Hematopoietic multipotent progenitor cell treated with erythropoietin and hydrocortisone succinate and interleukin-3 and kit ligand, for 8 days (in vitro differentiated cells): ENCODE results near the gene RAB42.
A peak's percentile ranks its signal among the peaks of the same experiment; 100 is the strongest.
"Not testable (repeated sequence)": the region's sequence is repeated elsewhere in the genome, so short reads cannot be mapped to it uniquely, and the experiment has no call there.

Experiments
- DNase-seq: peaks from one replicate; pipeline ENCODE4 v3.0.0-alpha.2; 2015

RAB42 gene

DNA sequence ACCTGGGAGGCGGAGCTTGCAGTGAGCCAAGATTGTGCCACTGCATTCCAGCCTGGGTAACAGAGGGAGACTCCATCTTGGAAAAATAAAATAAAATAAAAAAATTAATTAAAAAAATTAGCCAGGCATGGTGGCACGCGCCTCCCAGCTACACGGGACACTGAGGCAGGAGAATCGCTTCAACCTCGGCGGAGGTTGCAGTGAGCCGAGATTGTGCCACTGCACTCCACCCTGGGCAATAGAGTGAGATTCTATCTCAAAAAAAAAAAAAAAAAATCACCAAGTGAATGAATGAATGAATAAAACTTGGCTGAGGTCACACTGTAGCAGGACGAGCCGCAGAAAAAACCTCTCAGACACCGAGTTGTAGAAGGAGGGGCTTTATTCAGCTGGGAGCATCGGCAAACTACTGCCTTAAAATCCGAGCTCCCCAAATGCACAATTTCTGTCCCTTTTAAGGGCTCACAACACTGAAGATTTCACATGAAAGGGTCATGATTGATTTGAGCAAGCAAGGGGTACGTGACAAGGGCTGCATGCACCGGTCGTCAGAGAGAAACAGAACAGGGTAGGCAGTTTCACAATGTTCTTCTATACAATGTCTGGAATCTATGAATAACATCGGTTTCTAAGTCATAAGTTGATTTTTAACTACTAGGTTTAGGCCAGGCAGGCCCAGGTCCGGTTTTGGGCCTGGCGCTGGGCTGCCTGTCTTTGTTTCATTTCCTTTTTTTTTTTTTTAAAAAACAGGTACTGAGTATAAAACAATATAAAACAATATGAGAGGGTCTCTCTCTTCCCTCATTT is 5.3 kb upstream of the RAB42 start:
- DNase-seq, result not testable (repeated sequence)

DNA sequence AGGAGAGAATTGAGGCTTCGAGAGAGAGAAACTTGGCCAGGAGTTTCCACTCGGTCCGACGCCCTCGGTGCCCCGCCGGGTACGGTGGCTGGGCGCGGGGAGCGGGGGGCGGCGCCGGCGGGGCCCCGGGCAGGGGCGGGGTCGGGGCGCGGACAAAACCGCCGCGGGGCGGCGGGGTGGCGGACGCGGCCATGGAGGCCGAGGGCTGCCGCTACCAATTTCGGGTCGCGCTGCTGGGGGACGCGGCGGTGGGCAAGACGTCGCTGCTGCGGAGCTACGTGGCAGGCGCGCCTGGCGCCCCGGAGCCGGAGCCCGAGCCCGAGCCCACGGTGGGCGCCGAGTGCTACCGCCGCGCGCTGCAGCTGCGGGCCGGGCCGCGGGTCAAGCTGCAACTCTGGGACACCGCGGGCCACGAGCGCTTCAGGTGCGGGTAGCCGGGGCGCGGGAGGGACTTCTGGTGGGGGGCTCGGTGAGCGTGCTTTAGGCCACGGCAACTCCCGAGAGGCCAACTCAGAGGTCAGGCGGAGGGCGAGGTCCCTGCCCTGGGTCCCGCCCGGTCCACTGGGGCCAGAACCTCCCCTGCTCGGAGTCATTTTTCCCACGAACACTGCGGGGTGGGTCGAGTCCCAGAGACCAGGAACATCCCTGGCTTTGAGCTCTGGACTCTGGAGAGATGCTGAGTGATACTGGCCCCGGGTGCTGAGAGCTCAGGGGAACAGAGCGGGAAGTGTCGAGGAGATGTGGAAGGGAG is 431 bp downstream of the RAB42 start:
- no peak for DNase-seq

DNA sequence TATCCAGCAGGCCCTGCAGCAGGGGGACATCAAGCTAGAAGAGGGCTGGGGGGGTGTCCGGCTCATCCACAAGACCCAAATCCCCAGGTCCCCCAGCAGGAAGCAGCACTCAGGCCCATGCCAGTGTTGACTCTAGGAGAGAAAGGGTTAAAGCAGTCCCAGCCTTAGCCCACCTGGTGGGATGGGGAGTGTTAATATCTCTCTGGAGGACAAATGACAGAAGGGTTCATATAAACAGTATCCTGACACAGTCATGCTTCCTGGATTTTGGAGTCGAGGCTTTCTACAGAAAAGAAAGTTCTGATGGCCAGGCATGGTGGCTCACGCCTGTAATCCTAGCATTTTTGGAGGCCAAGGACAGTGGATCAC is 1.9 kb downstream of the RAB42 start:
- not testable (repeated sequence) for DNase-seq

DNA sequence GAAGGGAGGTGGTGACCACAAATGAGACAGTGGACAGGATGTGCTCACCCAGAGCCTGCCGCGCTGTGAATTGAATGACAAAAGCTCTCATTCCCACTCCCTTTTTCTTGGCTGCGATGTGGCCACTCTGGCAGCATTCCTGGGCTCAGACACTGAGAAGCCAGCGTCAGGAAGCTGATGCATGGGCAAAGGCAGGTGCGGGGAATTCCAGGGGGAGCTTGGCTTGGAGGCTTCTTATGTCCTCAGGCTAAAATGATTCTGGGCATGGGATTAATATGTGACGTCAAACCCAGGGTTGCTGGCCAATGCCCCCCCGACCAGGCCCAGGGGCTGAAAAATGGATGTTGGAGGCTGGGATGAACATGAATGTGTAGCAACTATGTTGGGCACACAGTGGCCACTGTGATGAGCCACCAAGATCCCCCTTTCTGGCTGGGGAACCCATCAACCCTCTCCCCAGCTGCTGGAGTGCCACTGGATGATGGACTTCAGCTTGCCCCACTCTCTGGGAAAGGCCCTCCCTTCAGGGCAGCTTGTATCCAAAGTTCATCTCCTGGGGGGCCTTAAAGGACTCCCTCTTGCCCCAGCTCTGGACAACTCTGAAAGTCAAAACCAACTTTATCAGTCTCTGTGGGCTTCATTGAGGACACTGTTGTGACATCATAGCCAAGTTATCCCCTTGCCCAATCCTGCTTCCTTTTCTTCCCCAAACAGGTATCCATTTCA is 2.8 kb downstream of the RAB42 start:
- DNase-seq, result not testable (repeated sequence)

DNA sequence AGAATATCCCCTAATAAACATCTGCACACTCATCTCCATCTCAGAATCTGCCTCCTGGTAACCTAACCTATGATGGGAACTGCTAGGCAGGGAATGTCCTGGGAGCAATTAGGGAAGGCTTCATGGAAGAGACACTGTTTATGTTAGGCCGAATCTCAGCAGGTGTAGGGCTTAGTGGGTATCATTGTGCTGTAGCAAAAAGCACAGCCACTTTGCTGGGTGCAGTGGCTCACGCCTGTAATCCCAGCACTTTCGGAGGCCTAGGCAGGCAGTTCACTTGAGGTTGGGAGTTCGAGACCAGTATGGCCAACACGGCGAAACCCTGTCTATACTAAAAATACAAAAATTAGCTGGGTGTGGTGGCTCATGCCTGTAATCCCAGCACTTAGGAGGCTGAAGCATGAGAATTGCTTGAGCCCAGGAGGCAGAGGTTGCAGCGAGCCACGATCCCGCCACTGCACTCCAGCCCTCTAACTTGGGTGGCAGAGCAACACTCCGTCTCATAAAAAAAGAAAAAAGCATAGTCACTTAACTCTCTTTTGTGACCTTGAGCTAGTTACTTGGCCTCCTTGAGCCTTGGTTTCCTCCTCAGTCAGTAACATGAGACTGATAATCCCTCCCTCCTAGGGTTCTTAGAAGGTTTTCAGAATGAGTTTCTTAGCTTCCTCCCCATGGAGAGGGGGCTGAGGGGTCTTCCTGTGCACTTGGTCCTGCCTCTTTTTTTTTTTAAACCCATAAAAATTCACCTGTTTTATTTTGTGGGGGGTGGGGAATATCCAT is 3.5 kb downstream of the RAB42 start:
- no peak for DNase-seq

DNA sequence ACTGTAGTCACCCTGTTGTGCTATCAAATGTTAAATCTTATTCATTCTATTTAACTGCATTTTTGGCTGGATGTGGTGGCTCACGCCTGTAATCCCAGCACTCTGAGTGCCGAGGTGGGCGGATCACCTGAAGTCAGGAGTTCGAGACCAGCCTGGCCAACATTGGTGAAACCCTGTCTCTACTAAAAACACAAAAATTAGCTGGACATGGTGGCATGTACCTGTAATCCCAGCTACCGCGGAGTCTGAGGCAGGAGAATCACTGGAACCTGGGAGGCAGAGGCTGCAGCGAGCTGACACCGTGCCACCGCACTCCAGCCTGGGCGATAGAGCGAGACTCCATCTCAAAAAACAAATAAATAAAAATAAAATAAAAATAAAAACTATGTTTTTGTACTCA is 4.2 kb downstream of the RAB42 start:
- not testable (repeated sequence) for DNase-seq

DNA sequence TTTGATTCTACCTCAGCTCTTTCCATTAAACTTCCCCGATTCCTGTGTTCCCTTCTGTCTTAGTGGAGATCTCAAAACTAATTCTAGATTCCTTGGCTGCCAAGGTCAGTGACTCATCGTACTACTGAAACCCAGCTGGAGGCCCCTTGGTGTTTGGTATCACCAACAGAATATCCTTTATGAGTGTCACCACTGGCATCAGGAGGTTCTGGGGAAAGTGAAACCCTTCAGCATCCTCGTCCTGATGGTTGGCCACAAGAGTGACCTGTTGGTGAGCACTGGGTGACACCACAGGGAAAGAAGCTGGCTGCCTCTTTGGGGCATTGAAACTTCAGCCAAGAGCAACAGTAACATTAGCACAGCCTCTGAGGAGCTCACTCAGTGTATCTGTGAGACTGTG is 9.6 kb downstream of the RAB42 start:
- DNase-seq, result no peak

DNA sequence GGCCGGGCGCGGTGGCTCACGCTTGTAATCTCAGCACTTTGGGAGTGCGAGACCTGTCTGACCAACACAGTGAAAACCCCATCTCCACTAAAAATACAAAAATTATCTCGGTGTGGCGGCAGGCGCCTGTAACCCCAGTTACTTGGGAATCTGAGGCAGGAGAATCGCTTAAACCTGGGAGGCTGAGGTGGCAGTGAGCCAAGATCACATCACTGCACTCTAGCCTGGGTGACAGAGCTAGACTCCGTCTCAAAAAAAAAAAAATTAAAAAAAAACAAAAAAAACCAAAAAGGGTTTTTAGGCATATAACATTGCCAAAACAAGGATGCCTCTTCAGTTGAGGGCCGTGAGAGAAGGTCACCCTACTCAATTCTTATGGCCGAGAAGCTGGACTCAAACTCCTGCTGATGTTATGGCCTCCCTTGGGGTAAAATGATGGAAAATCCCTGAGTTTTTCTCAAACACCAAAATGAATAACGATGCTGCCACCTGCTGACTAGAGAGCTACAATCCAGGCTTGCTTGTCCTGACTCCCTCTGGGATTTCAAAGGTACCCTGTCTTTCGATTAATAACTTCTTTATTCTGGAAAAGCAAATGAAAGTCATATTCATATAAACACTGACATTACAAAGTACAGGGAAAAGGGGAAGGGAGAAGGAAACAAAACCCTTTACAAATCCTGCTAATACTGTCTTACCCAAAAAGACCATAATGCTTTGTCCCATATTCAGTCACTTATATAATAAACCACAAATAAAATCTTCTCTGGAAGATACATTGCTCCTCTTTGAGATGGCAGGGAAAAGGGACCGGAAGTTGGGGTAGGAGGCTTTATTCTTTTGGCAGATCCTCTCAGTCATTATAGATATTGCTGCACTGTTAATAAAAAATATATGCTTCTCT is 10.7 kb downstream of the RAB42 start:
- DNase-seq, result peak; percentile 81

DNA sequence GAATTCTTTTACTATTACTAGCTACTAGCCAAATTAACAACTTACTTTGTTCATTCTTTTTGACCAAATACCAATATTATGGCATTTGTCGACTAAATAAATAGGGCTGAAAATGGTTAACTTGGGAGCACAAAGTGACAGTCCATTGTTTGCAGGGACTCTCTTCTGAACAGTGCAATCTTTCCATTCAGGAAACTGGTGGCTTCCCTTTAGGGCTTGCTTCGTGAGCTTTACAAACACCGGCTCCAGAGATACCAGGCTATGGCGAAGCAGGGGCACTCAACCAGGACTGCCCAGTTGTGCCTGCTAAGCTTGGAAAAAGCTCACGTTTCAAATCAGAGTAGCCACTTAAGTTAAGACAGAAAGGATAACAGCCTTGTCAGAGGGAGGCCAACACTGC is 12.3 kb downstream of the RAB42 start:
- no peak for DNase-seq

DNA sequence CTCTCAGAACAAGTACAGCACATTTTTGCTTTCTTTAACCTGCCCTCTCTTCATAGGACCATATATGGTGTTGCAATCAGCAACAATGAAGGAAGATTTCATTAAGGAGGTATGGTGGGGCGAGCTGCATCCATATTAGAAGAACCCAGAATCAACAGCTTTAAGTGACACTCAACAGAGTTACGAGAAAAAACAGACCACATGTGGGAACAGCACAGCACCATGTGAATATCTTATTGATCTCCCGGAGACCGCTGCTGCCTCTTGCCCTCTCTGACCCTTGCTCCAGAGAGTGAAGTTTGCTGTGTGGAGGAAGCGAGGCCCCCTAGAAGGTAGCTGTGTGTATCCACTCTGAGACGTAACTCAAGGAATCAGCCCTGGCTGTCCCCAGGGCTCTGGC is 12.9 kb downstream of the RAB42 start:
- no peak for DNase-seq

DNA sequence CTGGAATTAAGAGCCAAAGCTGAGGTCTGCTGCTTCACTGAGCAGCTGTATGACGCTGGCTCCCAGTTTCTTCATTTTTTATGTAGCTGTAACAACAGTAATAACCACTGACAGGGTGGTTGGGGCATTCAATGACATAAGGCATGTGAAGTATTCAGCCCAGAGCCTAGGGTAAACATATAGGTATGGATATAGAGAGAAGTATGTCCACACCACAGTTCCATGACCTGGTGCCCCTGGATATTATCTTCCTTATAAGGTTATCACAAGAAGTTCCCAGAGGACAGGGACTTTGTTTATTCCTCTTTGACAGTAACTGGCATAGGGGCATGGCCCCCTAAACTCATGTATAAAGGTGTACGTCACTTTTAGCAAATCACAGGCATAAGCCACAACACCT is 14.7 kb downstream of the RAB42 start:
- DNase-seq, result no peak

DNA sequence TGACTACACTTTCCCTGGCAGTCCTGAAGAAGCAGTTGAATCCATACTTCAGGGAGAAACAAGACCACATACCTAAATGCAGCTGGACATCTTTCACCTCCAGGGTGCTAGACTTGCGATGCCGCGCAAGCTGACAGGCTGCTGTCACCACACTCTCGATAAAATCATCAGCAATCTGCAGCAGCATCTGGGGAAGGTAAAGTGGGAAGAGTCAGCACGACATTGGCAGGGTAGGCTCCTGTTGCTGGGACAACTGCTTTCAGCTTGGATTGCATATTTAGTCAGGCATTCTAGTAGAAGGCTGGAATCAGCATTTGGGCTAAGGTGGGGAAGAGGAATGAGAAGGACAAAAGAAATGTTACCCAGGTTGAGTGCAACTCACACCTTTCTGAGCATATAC is 21.1 kb downstream of the RAB42 start:
- DNase-seq, result no peak

DNA sequence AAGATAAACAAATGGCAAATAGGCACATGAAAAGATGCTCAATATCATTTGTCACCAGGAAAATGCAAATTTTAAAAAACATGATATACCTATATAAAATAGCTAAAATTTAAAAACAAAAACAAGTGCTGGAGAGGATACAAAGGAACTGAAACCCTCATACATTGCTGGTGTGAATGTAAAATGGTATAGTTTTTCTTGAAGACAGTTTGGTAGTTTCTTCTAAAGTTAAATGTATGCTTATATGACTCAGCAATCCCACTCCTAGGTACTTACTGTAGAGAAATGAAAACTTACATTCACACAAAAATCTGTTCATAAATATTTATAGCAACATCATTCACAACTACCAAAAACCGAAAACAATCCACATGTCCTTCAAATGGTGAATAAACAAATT is 39.6 kb downstream of the RAB42 start:
- DNase-seq, result no peak

DNA sequence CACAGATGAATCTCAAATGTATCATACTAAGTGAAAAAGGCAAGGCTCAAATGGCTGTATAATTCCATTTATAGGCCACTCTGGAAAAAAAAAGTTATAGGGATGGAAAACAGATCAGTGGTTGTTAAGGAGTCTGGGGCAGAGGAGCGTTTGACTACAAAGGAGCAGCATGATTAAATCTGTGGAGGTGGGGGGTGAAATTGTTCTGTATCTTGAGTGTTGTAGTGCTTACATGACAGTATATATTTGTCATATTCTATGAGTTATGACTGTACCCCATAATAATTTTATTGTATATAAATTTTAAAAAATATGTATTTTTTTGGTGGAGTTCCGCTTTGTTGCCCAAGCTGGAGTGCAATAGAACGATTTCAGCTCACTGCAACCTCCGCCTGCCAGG is 40.5 kb downstream of the RAB42 start:
- DNase-seq, result no peak

DNA sequence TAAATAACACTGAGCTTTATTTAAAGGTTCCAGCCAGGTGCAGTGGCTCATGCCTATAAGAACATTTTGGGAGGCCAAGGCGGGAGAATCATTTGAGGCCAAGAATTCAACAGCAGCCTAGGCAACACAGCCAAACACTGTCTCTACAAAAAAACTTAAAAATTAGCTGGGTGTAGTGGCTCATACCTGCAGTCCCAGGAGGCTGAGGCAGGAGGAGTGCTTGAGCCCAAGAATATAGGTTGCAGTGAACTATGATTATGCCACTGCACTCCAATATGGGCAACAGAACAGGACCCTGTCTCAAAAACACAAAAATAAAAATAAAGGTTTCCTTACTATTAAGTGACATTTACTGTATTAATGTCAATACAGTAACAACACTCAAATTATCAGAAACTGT is 48.7 kb downstream of the RAB42 start:
- peak; percentile 61 for DNase-seq

DNA sequence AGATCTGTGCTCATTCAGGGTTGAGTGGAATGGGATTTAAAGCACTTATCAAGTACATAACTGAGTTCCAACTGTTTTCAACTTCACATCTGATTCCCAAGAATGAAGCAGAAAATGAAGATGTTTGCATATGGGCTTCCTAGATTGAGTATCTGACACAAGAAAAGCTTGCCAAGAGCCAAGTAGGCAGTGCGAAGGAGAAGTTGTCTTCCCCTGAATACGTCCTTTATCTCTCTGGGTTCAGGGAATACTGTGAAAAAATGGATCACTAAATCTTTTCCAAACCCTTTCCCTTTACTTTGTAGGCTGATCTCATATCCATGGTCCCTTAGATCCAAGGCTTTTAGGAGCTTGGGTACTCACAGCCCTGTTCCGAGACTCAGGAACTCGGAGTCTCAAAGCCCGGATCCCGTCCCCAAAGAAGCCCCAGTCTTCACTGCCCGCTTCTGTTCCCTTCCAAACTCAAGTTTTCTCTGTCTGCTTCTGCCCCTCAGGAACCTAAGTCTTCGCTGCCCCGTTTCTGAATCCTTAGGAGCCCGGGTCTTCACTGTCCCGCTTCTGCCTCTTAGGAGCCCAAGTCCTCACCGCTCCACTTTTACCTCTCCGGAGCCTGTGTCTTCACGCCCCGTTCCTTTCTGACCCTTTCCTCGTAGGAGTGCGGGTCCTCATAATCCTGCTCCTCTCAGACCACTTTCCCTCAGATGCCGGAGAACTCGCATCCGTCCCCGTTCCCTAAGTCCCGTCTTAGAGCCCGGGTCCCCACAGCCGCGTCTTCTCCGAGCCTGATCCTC is 50.2 kb downstream of the RAB42 start:
- no peak for DNase-seq

DNA sequence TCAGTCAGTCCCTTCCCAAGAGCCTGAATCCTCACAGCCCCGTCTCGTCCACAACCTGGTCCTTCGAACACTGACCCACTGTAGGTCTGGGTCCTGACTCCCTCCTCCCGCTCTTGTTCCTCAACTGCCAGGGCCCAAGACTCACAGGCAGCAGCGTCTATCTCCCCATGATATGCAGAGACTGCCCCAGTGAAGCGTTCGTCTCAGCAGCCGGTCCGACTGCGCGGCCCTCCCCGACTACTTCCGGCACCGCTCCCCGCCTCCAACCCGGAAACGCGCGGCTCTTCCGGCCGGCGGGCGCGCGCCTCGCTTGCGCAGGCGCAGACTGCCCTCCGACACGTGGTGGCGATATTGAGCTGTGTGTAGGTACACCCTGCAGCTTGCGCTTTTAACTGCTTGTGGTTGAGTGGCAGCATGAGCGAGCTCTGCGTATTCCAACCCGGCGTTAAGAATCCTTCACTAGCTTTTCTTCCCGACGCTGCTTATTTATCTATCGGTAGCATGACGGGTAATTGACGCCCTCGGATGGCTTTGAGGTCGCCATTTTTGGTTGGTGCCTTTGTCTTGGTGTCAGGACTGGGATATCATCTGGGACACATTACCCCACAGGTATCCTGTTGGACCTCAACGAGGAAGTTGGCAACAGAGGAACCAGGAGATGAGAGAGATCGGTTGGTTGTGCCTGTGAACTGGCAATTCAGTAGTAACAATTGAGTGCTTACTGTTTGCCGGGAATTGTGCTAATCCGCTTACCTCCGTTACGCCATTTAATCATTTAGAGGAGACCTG is 51.0 kb downstream of the RAB42 start, which contains the start of gene TAF12:
Gene TAF12, minus strand, starts transcription at position 221 of the 789 bp plus-strand sequence. CDS start 20,986 bp downstream, outside the sequence.
- DNase-seq, result peak; percentile 96

DNA sequence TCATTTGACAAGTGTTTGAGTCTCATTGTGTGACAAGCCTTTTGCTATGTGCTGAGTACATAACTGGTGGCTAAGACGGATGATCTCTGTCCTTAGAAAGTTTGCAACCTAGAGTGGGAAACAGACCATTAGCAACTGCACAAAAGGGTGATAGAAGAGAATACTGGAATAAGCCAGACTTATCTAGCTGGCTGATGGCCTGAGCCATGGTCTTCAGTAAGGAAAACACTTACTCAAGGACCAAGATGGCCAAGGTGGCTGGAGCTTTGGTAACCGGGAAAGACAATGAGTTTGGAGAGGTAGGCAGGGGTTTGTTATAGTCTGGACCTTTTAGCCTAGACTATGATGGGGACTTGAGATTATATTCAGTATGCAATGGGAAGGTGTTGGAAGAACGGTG is 52.4 kb downstream of the RAB42 start:
- peak; percentile 9 for DNase-seq
